ENCODE results near the gene PGM1. TPM values are rescaled to one million over a fixed set of nuclear protein-coding genes. Genes with fewer than 3 reads are reported as not detected.

The PGM1 gene
- total and polyA plus RNA-seq, 2 donors (not counting 3 experiments of a cell fraction or from before 2014, with no cell fraction given) = 9.3 to 21.0 TPM

- Histone ChIP-seq H3K36me3 (ENCODE audit: control insufficient read depth in 2 of 2, extremely low read depth in 1 of 2, insufficient read depth in 2 of 2, low read length in 2 of 2) (no peaks in the 10 kb centered on the region), H3K4me2 (ENCODE audit: insufficient read depth, low read length) (no peak overlapping the region), H3K27me3 (ENCODE audit: control insufficient read depth in 2 of 2, insufficient read depth in 2 of 2, low read length in 2 of 2) (no peaks in the 10 kb centered on the region), H3K9ac (replicated peaks; ENCODE audit: extremely low read depth, insufficient read depth, low read length) (no peak overlapping the region), H3K9me1 (replicated peaks; ENCODE audit: control insufficient read depth, extremely low read depth, insufficient read depth, low read length) (no peaks in the 10 kb centered on the region), H3K4me3 (replicated peaks in 1 of 3; ENCODE audit: insufficient read depth in 1 of 3, low read depth in 1 of 3, low read length in 3 of 3) (no peak overlapping the region), H4K20me1 (replicated peaks; ENCODE audit: control insufficient read depth, extremely low read depth, insufficient read depth, low read length) (no peaks in the 10 kb centered on the region), H3K79me2 (ENCODE audit: control insufficient read depth, insufficient read depth, low read length) (no peaks in the 10 kb centered on the region), H3K4me1 (ENCODE audit: control insufficient read depth, extremely low read depth, insufficient read depth, low read length) (peaks cover 12% of the 10 kb centered on the region), H3K9me3 (replicated peaks; ENCODE audit: control insufficient read depth, insufficient read depth, low read length) (no peaks in the 10 kb centered on the region), H3K27ac (ENCODE audit: insufficient read depth, low read depth, low read length) (no peak overlapping the region), H2AFZ (ENCODE audit: low read depth, low read length) (no peak overlapping the region)
- BruUV-seq (replicated peaks) = no TSS peak
- TF ChIP-seq MYC (IDR thresholded peaks at IDR 0.05; ENCODE audit: low read depth, low read length) = no peak
- TF ChIP-seq POLR2A (IDR thresholded peaks at IDR 0.05; ENCODE audit: low read depth, low read length) = no peak
- no peak for TF ChIP-seq EZH2 (IDR thresholded peaks at IDR 0.05; ENCODE audit: borderline replicate concordance, low read depth, low read length, severe bottlenecking)
- no peak for TF ChIP-seq GATA2 (IDR thresholded peaks at IDR 0.05; ENCODE audit: insufficient read depth, insufficient read length, low read depth, low read length)
- TF ChIP-seq JUN (IDR thresholded peaks at IDR 0.05; ENCODE audit: borderline replicate concordance, insufficient read depth, insufficient read length, low read depth) = no peak
- no peak for TF ChIP-seq FOS (IDR thresholded peaks at IDR 0.05; ENCODE audit: borderline replicate concordance, insufficient read depth, low read length)
- no peak for TF ChIP-seq POLR2AphosphoS5 (IDR thresholded peaks at IDR 0.05; ENCODE audit: insufficient read depth, low read depth, low read length)
- TF ChIP-seq CTCF (IDR thresholded peaks at IDR 0.05; ENCODE audit: extremely low read depth in 1 of 2, insufficient read depth in 1 of 2, low read depth in 1 of 2, low read length in 2 of 2) = no peak
- no peak for TF ChIP-seq MAX (IDR thresholded peaks at IDR 0.05; ENCODE audit: insufficient read depth, insufficient read length)
- ChIA-PET CTCF (interaction anchor here (1.9 to 2.2 kb wide), 2 partner anchors 11 to 28 kb away, joined by 6 to 8 read pairs; no protein-coding TSS in a partner anchor), POLR2A (no interaction called here)
- intact Hi-C loops (cut with micrococcal nuclease) = no loop called here
- DNase-seq (ENCODE audit: low read depth, low spot score) = no peak
- dilution Hi-C loops (cut with MboI; ENCODE audit: extremely low pct_ligation_motif_present, low sequenced_read_pairs) = loop anchor here (25.0 kb wide), 1 partner anchor 573 kb away; no protein-coding TSS in a partner anchor
- no peak for FAIRE-seq
Measured at GRCh38 chr1:63663873-63664272, 70.7 kb downstream of the PGM1 start.

Measured in endothelial cell of umbilical vein (primary cell).